RWPE2 (cell line): ENCODE results near the gene EPM2A.

ENCODE experiments used
- ATAC-seq: fragments of 200-7000 bp; cut with Tn5 transposase; 3 replicates; pipeline ENCODE4 v1.9.1; 2021; ENCODE audit warnings: low read depth
- DNase-seq: peaks from one replicate; pipeline ENCODE4 v3.0.0-alpha.2; 2020; ENCODE audit warnings: low spot score
- H3K27ac ChIP-seq: fragments of 450-650 bp; 2 replicates; pipeline ENCODE4 v1.5.1; 2017; ENCODE audit warnings: mild to moderate bottlenecking; ENCODE audit not compliant: poor library complexity, severe bottlenecking
- H3K27me3 ChIP-seq: fragments of 250-450 bp; sonication (Bioruptor Pico); 2 replicates; pipeline ENCODE4 v1.5.1; 2021; ENCODE audit warnings: mild to moderate bottlenecking, moderate library complexity; ENCODE audit not compliant: insufficient read depth, poor library complexity, severe bottlenecking
- H3K36me3 ChIP-seq: fragments of 250-450 bp; sonication (Bioruptor Pico); 2 replicates; pipeline ENCODE4 v1.5.1; 2020; ENCODE audit warnings: low read depth, mild to moderate bottlenecking, moderate library complexity
- H3K4me1 ChIP-seq: fragments of 250-450 bp; sonication (Bioruptor Pico); 2 replicates; pipeline ENCODE4 v1.5.1; 2021; ENCODE audit warnings: mild to moderate bottlenecking, moderate library complexity; ENCODE audit not compliant: insufficient read depth, poor library complexity, severe bottlenecking
- H3K4me3 ChIP-seq: fragments of 250-450 bp; sonication (Bioruptor Pico); 2 replicates; pipeline ENCODE4 v1.5.1; 2021; ENCODE audit warnings: mild to moderate bottlenecking, moderate library complexity; ENCODE audit not compliant: severe bottlenecking
- H3K9me3 ChIP-seq: fragments of 250-450 bp; sonication (Bioruptor Pico); 2 replicates; pipeline ENCODE4 v1.5.1; 2021; ENCODE audit warnings: mild to moderate bottlenecking, moderate library complexity; ENCODE audit not compliant: severe bottlenecking
- TF ChIP-seq, protein P1 (sequence below): fragments of 450-650 bp; IDR thresholded peaks from one replicate; pipeline ENCODE4 v1.5.1; 2017; ENCODE audit warnings: mild to moderate bottlenecking, moderate library complexity; ENCODE audit not compliant: poor library complexity, severe bottlenecking

EPM2A gene

GRCh38 chr6:145731447-145731846, 3.9 kb downstream of the EPM2A start:
- TF ChIP-seq, protein P1, sequence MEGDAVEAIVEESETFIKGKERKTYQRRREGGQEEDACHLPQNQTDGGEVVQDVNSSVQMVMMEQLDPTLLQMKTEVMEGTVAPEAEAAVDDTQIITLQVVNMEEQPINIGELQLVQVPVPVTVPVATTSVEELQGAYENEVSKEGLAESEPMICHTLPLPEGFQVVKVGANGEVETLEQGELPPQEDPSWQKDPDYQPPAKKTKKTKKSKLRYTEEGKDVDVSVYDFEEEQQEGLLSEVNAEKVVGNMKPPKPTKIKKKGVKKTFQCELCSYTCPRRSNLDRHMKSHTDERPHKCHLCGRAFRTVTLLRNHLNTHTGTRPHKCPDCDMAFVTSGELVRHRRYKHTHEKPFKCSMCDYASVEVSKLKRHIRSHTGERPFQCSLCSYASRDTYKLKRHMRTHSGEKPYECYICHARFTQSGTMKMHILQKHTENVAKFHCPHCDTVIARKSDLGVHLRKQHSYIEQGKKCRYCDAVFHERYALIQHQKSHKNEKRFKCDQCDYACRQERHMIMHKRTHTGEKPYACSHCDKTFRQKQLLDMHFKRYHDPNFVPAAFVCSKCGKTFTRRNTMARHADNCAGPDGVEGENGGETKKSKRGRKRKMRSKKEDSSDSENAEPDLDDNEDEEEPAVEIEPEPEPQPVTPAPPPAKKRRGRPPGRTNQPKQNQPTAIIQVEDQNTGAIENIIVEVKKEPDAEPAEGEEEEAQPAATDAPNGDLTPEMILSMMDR, result no peak
- Histone ChIP-seq H3K9me3 (no peaks in the 10 kb centered on the region), H3K27ac (no peak overlapping the region), H3K36me3 (no peaks in the 10 kb centered on the region), H3K4me1 (peaks cover 13% of the 10 kb centered on the region), H3K27me3 (no peaks in the 10 kb centered on the region), H3K4me3 (no peak overlapping the region)
- DNase-seq (no peak), ATAC-seq (no peak)

DNA sequence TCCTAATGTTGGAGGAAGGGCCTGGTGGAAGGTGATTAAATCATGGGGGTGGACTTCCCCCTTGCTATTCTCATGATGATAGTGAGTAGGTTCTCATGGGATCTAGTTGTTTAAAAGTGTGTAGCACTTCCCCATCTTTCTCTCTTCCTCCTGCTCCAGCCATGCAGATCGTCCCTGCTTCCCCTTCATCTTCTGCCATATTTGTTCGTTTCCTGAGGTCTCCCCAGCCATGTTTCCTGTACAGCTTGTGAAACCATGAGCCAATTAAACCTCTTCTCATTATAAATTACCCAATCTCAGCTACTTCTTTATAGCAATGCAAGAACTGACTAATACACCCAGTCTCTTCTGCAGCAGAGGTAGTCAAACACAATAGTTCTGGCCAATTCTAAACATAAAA, 5.4 kb downstream of the EPM2A start:
- Histone ChIP-seq H3K36me3 (no peaks in the 10 kb centered on the region), H3K4me1 (peaks cover 11% of the 10 kb centered on the region), H3K4me3 (no peak overlapping the region), H3K9me3 (no peaks in the 10 kb centered on the region), H3K27me3 (no peaks in the 10 kb centered on the region), H3K27ac (no peak overlapping the region)
- DNase-seq (no peak), ATAC-seq (no peak)
- TF ChIP-seq, protein P1, result no peak

- TF ChIP-seq, protein P1, result no peak
- ATAC-seq (no peak), DNase-seq (no peak)
- H3K36me3 ChIP-seq, result no peaks in the 10 kb centered on the region
- no peaks in the 10 kb centered on the region for H3K9me3 ChIP-seq
- no peak overlapping the region for H3K27ac ChIP-seq
- H3K4me3 ChIP-seq, result no peak overlapping the region
- H3K27me3 ChIP-seq, result no peaks in the 10 kb centered on the region
- H3K4me1 ChIP-seq, result peaks cover 4% of the 10 kb centered on the region
Observed at GRCh38 chr6:145728444-145729385, 6.6 kb downstream of the EPM2A start.

- DNase-seq (no peak), ATAC-seq (no peak)
- TF ChIP-seq, protein P1, result no peak
- no peaks in the 10 kb centered on the region for H3K9me3 ChIP-seq
- H3K27ac ChIP-seq, result no peak overlapping the region
- no peaks in the 10 kb centered on the region for H3K36me3 ChIP-seq
- H3K4me1 ChIP-seq, result no peaks in the 10 kb centered on the region
- no peaks in the 10 kb centered on the region for H3K27me3 ChIP-seq
- H3K4me3 ChIP-seq, result no peak overlapping the region
Observed at GRCh38 chr6:145727817-145728388, 7.4 kb downstream of the EPM2A start.

GRCh38 chr6:145725570-145725969, 9.8 kb downstream of the EPM2A start:
- TF ChIP-seq, protein P1, result no peak
- no peak for ATAC-seq
- Histone ChIP-seq H3K4me1 (no peaks in the 10 kb centered on the region), H3K36me3 (no peaks in the 10 kb centered on the region), H3K4me3 (no peak overlapping the region), H3K27me3 (no peaks in the 10 kb centered on the region), H3K27ac (no peak overlapping the region), H3K9me3 (no peaks in the 10 kb centered on the region)
- no peak for DNase-seq
